MM.1S (cell line): Measurements from ENCODE around the gene NUP214.

ENCODE experiments used
- DNase-seq: peaks from one replicate; pipeline ENCODE4 v3.0.0-alpha.2; 2015
- H2AFZ ChIP-seq: fragments of 300-600 bp; sonication (generic); 2 replicates; pipeline ENCODE4 v1.6.0; 2016; ENCODE audit warnings: antibody characterized with exemption, low read length
- H3F3A ChIP-seq: fragments of 300-600 bp; sonication (generic); 2 replicates; pipeline ENCODE4 v1.6.1; 2016; ENCODE audit warnings: mild to moderate bottlenecking, antibody characterized with exemption, low read length, moderate library complexity, mixed read lengths; ENCODE audit not compliant: insufficient read depth
- H3K27ac ChIP-seq: fragments of 300-600 bp; sonication (generic); 2 replicates; pipeline ENCODE4 v1.5.1; 2016; ENCODE audit warnings: mild to moderate bottlenecking, low read length
- H3K27me3 ChIP-seq: fragments of 300-600 bp; sonication (generic); replicated peaks from 2 replicates; pipeline ENCODE4 v1.6.0; 2016; ENCODE audit warnings: low read length; ENCODE audit not compliant: insufficient read depth
- H3K36me3 ChIP-seq: fragments of 300-600 bp; sonication (generic); replicated peaks from 2 replicates; pipeline ENCODE4 v1.6.1; 2016; ENCODE audit warnings: mild to moderate bottlenecking, low read length, mixed read lengths; ENCODE audit not compliant: insufficient read depth
- H3K4me1 ChIP-seq: fragments of 300-600 bp; sonication (generic); 2 replicates; pipeline ENCODE4 v1.6.1; 2016; ENCODE audit warnings: low read length, mixed read lengths
- H3K4me2 ChIP-seq: fragments of 300-600 bp; sonication (generic); 2 replicates; pipeline ENCODE4 v1.6.0; 2016; ENCODE audit warnings: low read depth, low read length
- H3K4me3 ChIP-seq: fragments of 300-600 bp; sonication (generic); 2 replicates; pipeline ENCODE4 v1.5.1; 2016; ENCODE audit warnings: low read length, mixed read lengths
- H3K79me2 ChIP-seq: fragments of 300-600 bp; sonication (generic); 2 replicates; pipeline ENCODE4 v1.6.1; 2016; ENCODE audit warnings: mixed run types, low read length, mixed read lengths
- H3K9ac ChIP-seq: fragments of 300-600 bp; sonication (generic); 2 replicates; pipeline ENCODE4 v1.6.1; 2016; ENCODE audit warnings: low read length, mixed read lengths
- H3K9me2 ChIP-seq: fragments of 300-600 bp; sonication (generic); replicated peaks from 2 replicates; pipeline ENCODE4 v1.6.1; 2016; ENCODE audit warnings: mild to moderate bottlenecking, low read length, mixed read lengths; ENCODE audit not compliant: insufficient read depth
- H3K9me3 ChIP-seq: fragments of 300-600 bp; sonication (generic); replicated peaks from 2 replicates; pipeline ENCODE4 v1.6.1; 2016; ENCODE audit warnings: mild to moderate bottlenecking, low read length, mixed read lengths; ENCODE audit not compliant: insufficient read depth
- H4K20me1 ChIP-seq: fragments of 300-600 bp; sonication (generic); 2 replicates; pipeline ENCODE4 v1.6.1; 2016; ENCODE audit warnings: mild to moderate bottlenecking, low read length, moderate library complexity, mixed read lengths; ENCODE audit not compliant: insufficient read depth
- CTCF ChIP-seq: fragments of 300-600 bp; sonication (generic); IDR thresholded peaks from 2 replicates; pipeline ENCODE4 v1.5.1; 2016; ENCODE audit warnings: antibody characterized with exemption, low read length, mixed read lengths
- EZH2 ChIP-seq: fragments of 300-600 bp; sonication (generic); optimal IDR thresholded peaks from 2 replicates; pipeline ENCODE3; 2017; ENCODE audit warnings: low read depth, mild to moderate bottlenecking, antibody characterized with exemption, low read length, mixed read lengths
- EZH2phosphoT487 ChIP-seq: fragments of 300-600 bp; sonication (generic); IDR thresholded peaks from 2 replicates; pipeline ENCODE4 v1.6.1; 2018; ENCODE audit warnings: antibody characterized with exemption, low read length

Gene NUP214

GRCh38 chr9:131233556-131233955, 108.2 kb downstream of the NUP214 start:
- Histone ChIP-seq H3K36me3 (peaks cover 7% of the 10 kb centered on the region; the same call in 1 of the 2 replicates), H3K4me2 (no peak overlapping the region), H4K20me1 (no peaks in the 10 kb centered on the region), H3K9ac (no peak overlapping the region), H3K4me3 (no peak overlapping the region), H3K9me2 (no peaks in the 10 kb centered on the region), H2AFZ (no peak overlapping the region), H3K4me1 (peaks cover 12% of the 10 kb centered on the region), H3K79me2 (no peaks in the 10 kb centered on the region), H3F3A (peaks cover 12% of the 10 kb centered on the region), H3K27ac (no peak overlapping the region), H3K27me3 (no peaks in the 10 kb centered on the region), H3K9me3 (no peaks in the 10 kb centered on the region)
- TF ChIP-seq EZH2 = no peak
- no peak for TF ChIP-seq CTCF
- no peak for TF ChIP-seq EZH2phosphoT487
- DNase-seq = no peak

- DNase-seq = no peak
- H3K4me1 ChIP-seq = peaks cover 16% of the 10 kb centered on the region
- no peaks in the 10 kb centered on the region for H3K27me3 ChIP-seq
- no peaks in the 10 kb centered on the region for H3K9me2 ChIP-seq
- no peak overlapping the region for H2AFZ ChIP-seq
- peaks cover 7% of the 10 kb centered on the region; the same call in 1 of the 2 replicates for H3K36me3 ChIP-seq
- no peaks in the 10 kb centered on the region for H3K9me3 ChIP-seq
- H3K4me2 ChIP-seq = no peak overlapping the region
- no peak overlapping the region for H3K4me3 ChIP-seq
- H3F3A ChIP-seq = peaks cover 12% of the 10 kb centered on the region
- TF ChIP-seq EZH2phosphoT487 = no peak
- no peak for TF ChIP-seq EZH2
- no peak for TF ChIP-seq CTCF
- no peak overlapping the region for H3K27ac ChIP-seq
- H3K9ac ChIP-seq = no peak overlapping the region
- no peaks in the 10 kb centered on the region for H3K79me2 ChIP-seq
- H4K20me1 ChIP-seq = no peaks in the 10 kb centered on the region
These were observed 108.6 kb downstream of the NUP214 start for GRCh38 chr9:131233995-131234394.

- Histone ChIP-seq H3K9me3 (no peaks in the 10 kb centered on the region), H3K4me2 (no peak overlapping the region), H3K79me2 (no peaks in the 10 kb centered on the region), H3K36me3 (peaks cover 4% of the 10 kb centered on the region; the same call in 1 of the 2 replicates), H3K9me2 (no peaks in the 10 kb centered on the region), H3K4me3 (no peak overlapping the region), H3K27me3 (no peaks in the 10 kb centered on the region), H4K20me1 (no peaks in the 10 kb centered on the region), H2AFZ (no peak overlapping the region), H3F3A (peaks cover 12% of the 10 kb centered on the region), H3K27ac (no peak overlapping the region), H3K4me1 (peaks cover 22% of the 10 kb centered on the region), H3K9ac (no peak overlapping the region)
- TF ChIP-seq EZH2 (no peak), EZH2phosphoT487 (no peak), CTCF (no peak)
- no peak for DNase-seq
These were observed 109.6 kb downstream of the NUP214 start for GRCh38 chr9:131234799-131235479.
